Fibroblast of the aortic adventitia (primary cell): ENCODE data around the gene PMP22. TPM values are rescaled to one million over a fixed set of nuclear protein-coding genes. Genes with fewer than 3 reads are reported as not detected.

Experiments
- DNase-seq: peaks from one replicate; pipeline ENCODE4 v3.0.0-alpha.2; 2010; ENCODE audit warnings: low read depth
- H3K4me3 ChIP-seq: 2 replicates; pipeline ENCODE4 v1.5.1; 2011; ENCODE audit warnings: low read depth, mild to moderate bottlenecking, control low read depth, low read length, moderate library complexity
- CTCF ChIP-seq: IDR thresholded peaks from 2 replicates; pipeline ENCODE4 v1.5.1; 2011; ENCODE audit warnings: mild to moderate bottlenecking, low read length, control low read depth, inconsistent platforms; ENCODE audit not compliant: insufficient read depth
- total RNA-seq: library from RNA; depleted of rRNA; stranded (reverse); fragments of >200 nt; gene quantifications from 2 replicates; pipeline ENCODE4 v1.2.3, GENCODE V29; 2012; ENCODE audit warnings: low replicate concordance

PMP22 gene
- total RNA-seq, 1 donor: 111 TPM

- TF ChIP-seq CTCF: no peak
- DNase-seq: no peak
- no peak overlapping the region for H3K4me3 ChIP-seq
Observed at GRCh38 chr17:15281909-15282308, 16.8 kb upstream of the PMP22 start.

- DNase-seq: peak; percentile 73
- no peak overlapping the region for H3K4me3 ChIP-seq
- no peak for TF ChIP-seq CTCF
Observed at GRCh38 chr17:15278924-15279477, 13.9 kb upstream of the PMP22 start.

- TF ChIP-seq CTCF: no peak
- no peak for DNase-seq
- H3K4me3 ChIP-seq: peak overlapping the region; percentile 29
Observed at GRCh38 chr17:15278380-15278779, 13.3 kb upstream of the PMP22 start.

GRCh38 chr17:15274017-15274416, 8.9 kb upstream of the PMP22 start:
- TF ChIP-seq CTCF: no peak

GRCh38 chr17:15273141-15273793, 8.1 kb upstream of the PMP22 start:
- H3K4me3 ChIP-seq: no peak overlapping the region
- TF ChIP-seq CTCF: no peak
- DNase-seq: peak; percentile 70

More at GRCh38 chr17:15274017-15274416, 8.9 kb upstream of the PMP22 start:
- no peak overlapping the region for H3K4me3 ChIP-seq
- no peak for DNase-seq

- no peak for DNase-seq
- H3K4me3 ChIP-seq: no peak overlapping the region
- no peak for TF ChIP-seq CTCF
Observed at GRCh38 chr17:15271741-15272140, 6.6 kb upstream of the PMP22 start.
